Naive thymus-derived CD4-positive, alpha-beta T cell (primary cell): Measurements from ENCODE around the gene NBPF4. TPM values are rescaled to one million over a fixed set of nuclear protein-coding genes. Genes with fewer than 3 reads are reported as not detected.

Experiments used
- ATAC-seq: fragments of 150-1000 bp; cut with Tn5 transposase; 2 replicates; pipeline ENCODE4 v1.10.0; 2021; ENCODE audit warnings: mild to moderate bottlenecking, moderate library complexity
- CTCF ChIA-PET: fragments of 350-600 bp; sonication (Branson Sonifier 250); formaldehyde crosslinking; loops from one replicate; lab custom pipeline; 2021; ENCODE audit warnings: antibody characterized with exemption; lab: Charles Lee
- POLR2A ChIA-PET: fragments of 350-600 bp; sonication (Branson Sonifier 250); formaldehyde crosslinking; loops from one replicate; lab custom pipeline; 2021; ENCODE audit warnings: antibody characterized with exemption, inconsistent platforms; lab: Charles Lee
- DNase-seq, 9 donors: peaks; one replicate each; pipeline versions ENCODE4 v3.0.0 to v3.0.0-alpha.2; 2020 to 2022; ENCODE audit warnings: mixed read lengths in 1 of 9
- H3K27ac ChIP-seq: one replicate; pipeline ENCODE4 v1.7.0; 2013; ENCODE audit warnings: mild to moderate bottlenecking, low read depth, low read length, moderate library complexity
- H3K27me3 ChIP-seq, 2 donors: one replicate each; pipeline ENCODE4 v1.7.0; 2013; ENCODE audit warnings: low read length in 2 of 2, mild to moderate bottlenecking in 2 of 2, moderate library complexity in 2 of 2; ENCODE audit not compliant: control insufficient read depth in 2 of 2, insufficient read depth in 2 of 2
- H3K36me3 ChIP-seq, 3 experiments: 1 replicate in 2 of 3; 2 replicates in 1 of 3; pipeline ENCODE4 v1.7.0; 2013; ENCODE audit warnings: low read length in 3 of 3, mild to moderate bottlenecking in 3 of 3, moderate library complexity in 1 of 3; ENCODE audit not compliant: insufficient read depth in 3 of 3, control insufficient read depth in 2 of 3
- H3K4me1 ChIP-seq, 2 donors: one replicate each; pipeline ENCODE4 v1.7.0; 2013; ENCODE audit warnings: low read length in 2 of 2, mild to moderate bottlenecking in 2 of 2, moderate library complexity in 1 of 2; ENCODE audit not compliant: control insufficient read depth in 2 of 2, insufficient read depth in 2 of 2
- H3K4me3 ChIP-seq: 2 replicates; pipeline ENCODE4 v1.7.0; 2013; ENCODE audit warnings: mild to moderate bottlenecking, low read length
- H3K9me3 ChIP-seq, 3 experiments: 1 replicate in 2 of 3; 2 replicates in 1 of 3; pipeline ENCODE4 v1.7.0; 2013; ENCODE audit warnings: low read length in 3 of 3; ENCODE audit not compliant: control insufficient read depth in 2 of 3
- H3K27ac Mint-ChIP-seq, 9 donors: one replicate each; pipeline ENCODE4 v1.8.0; 2020 to 2022; ENCODE audit warnings: mixed read lengths in 9 of 9, mild to moderate bottlenecking in 8 of 9, moderate library complexity in 5 of 9, inconsistent platforms in 2 of 9
- H3K27me3 Mint-ChIP-seq, 5 donors: one replicate each; pipeline ENCODE4 v1.8.0; 2021 to 2022; ENCODE audit warnings: mixed read lengths in 5 of 5, mild to moderate bottlenecking in 1 of 5
- H3K36me3 Mint-ChIP-seq, 5 donors: one replicate each; pipeline ENCODE4 v1.8.0; 2020 to 2022; ENCODE audit warnings: mixed read lengths in 5 of 5, mild to moderate bottlenecking in 3 of 5, inconsistent platforms in 1 of 5
- H3K4me1 Mint-ChIP-seq, 7 donors: one replicate each; pipeline ENCODE4 v1.8.0; 2020 to 2022; ENCODE audit warnings: mixed read lengths in 7 of 7, mild to moderate bottlenecking in 3 of 7, inconsistent platforms in 1 of 7
- H3K4me3 Mint-ChIP-seq, 10 donors: one replicate each; pipeline ENCODE4 v1.8.0; 2020 to 2022; ENCODE audit warnings: mild to moderate bottlenecking in 10 of 10, mixed read lengths in 10 of 10, moderate library complexity in 6 of 10, inconsistent platforms in 2 of 10
- H3K9me3 Mint-ChIP-seq, 11 donors: one replicate each; pipeline ENCODE4 v1.8.0; 2020 to 2022; ENCODE audit warnings: mixed read lengths in 11 of 11, mild to moderate bottlenecking in 4 of 11, inconsistent platforms in 1 of 11, moderate library complexity in 1 of 11
- intact Hi-C, 2 donors: fragments of 100-400 bp; cut with micrococcal nuclease; formaldehyde crosslinking; loops; one replicate each; pipeline ENCODE4 v1.15.1; 2023
- polyA plus RNA-seq, 2 donors: library from polyadenylated mRNA; unstranded; fragments of 300-500 nt; fragmentation: Illumina TruSeq; gene quantifications; one replicate each; pipeline ENCODE4 v1.2.3, GENCODE V29; 2021
- total RNA-seq, 6 experiments: library from RNA in 5 of 6; stranded (reverse) in 5 of 6; gene quantifications; 1 replicate in 5 of 6; 2 replicates in 1 of 6; pipeline ENCODE4 v1.2.3 and lab custom pipeline; 2021 to 2026

Gene NBPF4
- total and polyA plus RNA-seq, 7 experiments from 2014 or later: 0.22 to 0.24 TPM; not detected in 5

GRCh38 chr1:108192581-108192980 lies 51.3 kb downstream of the NBPF4 start:
- no peak overlapping the region for H3K4me3 ChIP-seq
- Mint-ChIP-seq H3K27me3 (no peaks in the 10 kb centered on the region), H3K36me3 (peaks cover 11 to 70% (median 49%) of the 10 kb centered on the region in 5 donors), H3K4me3 (no peak overlapping the region), H3K27ac (no peak overlapping the region), H3K4me1 (peaks cover under 1 to 24% (median 4%) of the 10 kb centered on the region in 7 donors), H3K9me3 (peaks cover 4 to 54% (median 15%) of the 10 kb centered on the region in 11 donors)
- CTCF ChIA-PET: interaction anchor here (1.2 kb wide), 1 partner anchor 10 kb away, joined by 5 read pairs; no protein-coding TSS in a partner anchor
- H3K27ac ChIP-seq: no peak overlapping the region
- POLR2A ChIA-PET: no interaction called here
- no peaks in the 10 kb centered on the region for H3K9me3 ChIP-seq
- ATAC-seq: no peak
- intact Hi-C loops: no loop called here
- no peak for DNase-seq
- H3K4me1 ChIP-seq: no peaks in the 10 kb centered on the region
- H3K36me3 ChIP-seq: peaks cover 0 to 5% (median 0%) of the 10 kb centered on the region in 3 experiments
- H3K27me3 ChIP-seq: no peaks in the 10 kb centered on the region

DNA sequence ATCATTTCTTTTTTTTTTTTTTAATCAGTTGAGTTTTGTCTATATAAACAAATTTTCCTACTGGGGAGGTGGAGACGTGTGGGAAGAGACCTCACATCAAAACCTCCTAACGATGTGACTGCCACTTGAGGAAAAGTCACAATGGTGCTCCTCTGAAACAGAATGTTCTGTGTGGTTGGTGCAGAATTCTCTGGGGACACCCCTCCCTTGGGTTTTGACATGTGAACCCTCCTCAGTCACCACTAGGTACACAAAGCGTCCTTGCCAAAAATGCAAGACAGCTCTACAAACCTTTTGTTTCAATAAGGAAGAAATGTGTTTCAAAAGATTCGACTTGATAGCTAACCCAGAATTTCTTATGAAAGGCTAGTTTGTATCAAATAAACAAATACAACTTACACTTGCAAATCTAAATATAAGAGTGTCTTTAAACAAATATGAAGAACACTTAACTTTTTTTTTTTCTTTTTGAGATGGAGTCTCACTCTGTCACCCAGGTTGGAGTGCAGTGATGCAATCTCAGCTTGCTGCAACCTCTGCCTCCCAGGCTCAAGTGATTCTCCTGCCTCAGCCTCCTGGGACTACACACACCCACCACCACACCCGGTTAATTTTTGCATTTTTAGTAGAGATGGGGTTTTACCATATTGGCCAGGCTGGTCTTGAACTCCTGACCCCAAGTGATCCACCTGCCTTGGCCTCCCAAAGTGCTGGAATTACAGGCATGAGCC lies 53.0 kb downstream of the NBPF4 start:
- Mint-ChIP-seq H3K27me3 (no peaks in the 10 kb centered on the region), H3K4me1 (peaks cover 0 to 15% (median 3%) of the 10 kb centered on the region in 7 donors), H3K9me3 (peaks cover 4 to 54% (median 15%) of the 10 kb centered on the region in 11 donors), H3K36me3 (peaks cover 11 to 64% (median 49%) of the 10 kb centered on the region in 5 donors), H3K4me3 (no peak overlapping the region), H3K27ac (no peak overlapping the region)
- Histone ChIP-seq H3K36me3 (peaks cover 0 to 5% (median 0%) of the 10 kb centered on the region in 3 experiments), H3K9me3 (no peaks in the 10 kb centered on the region), H3K4me3 (no peak overlapping the region), H3K27ac (no peak overlapping the region), H3K4me1 (no peaks in the 10 kb centered on the region), H3K27me3 (no peaks in the 10 kb centered on the region)
- POLR2A ChIA-PET: no interaction called here
- intact Hi-C loops: no loop called here
- no peak for DNase-seq
- no peak for ATAC-seq
- CTCF ChIA-PET: no interaction called here

- ATAC-seq: no peak
- H3K27me3 ChIP-seq: no peaks in the 10 kb centered on the region
- Mint-ChIP-seq H3K4me1 (peaks cover 0 to 15% (median 2%) of the 10 kb centered on the region in 7 donors), H3K36me3 (peaks cover 9 to 64% (median 47%) of the 10 kb centered on the region in 5 donors), H3K27me3 (no peaks in the 10 kb centered on the region), H3K27ac (no peak overlapping the region), H3K4me3 (no peak overlapping the region), H3K9me3 (peaks cover 3 to 54% (median 15%) of the 10 kb centered on the region in 11 donors)
- intact Hi-C loops: no loop called here
- H3K36me3 ChIP-seq: peaks cover 0 to 5% (median 0%) of the 10 kb centered on the region in 3 experiments
- no peaks in the 10 kb centered on the region for H3K9me3 ChIP-seq
- POLR2A ChIA-PET: no interaction called here
- CTCF ChIA-PET: interaction anchor here (1.0 kb wide), 1 partner anchor 18 kb away, joined by 3 read pairs; no protein-coding TSS in a partner anchor
- no peaks in the 10 kb centered on the region for H3K4me1 ChIP-seq
- DNase-seq: no peak
- no peak overlapping the region for H3K4me3 ChIP-seq
- H3K27ac ChIP-seq: no peak overlapping the region
Observed at GRCh38 chr1:108190001-108190634, 53.8 kb downstream of the NBPF4 start.

DNA sequence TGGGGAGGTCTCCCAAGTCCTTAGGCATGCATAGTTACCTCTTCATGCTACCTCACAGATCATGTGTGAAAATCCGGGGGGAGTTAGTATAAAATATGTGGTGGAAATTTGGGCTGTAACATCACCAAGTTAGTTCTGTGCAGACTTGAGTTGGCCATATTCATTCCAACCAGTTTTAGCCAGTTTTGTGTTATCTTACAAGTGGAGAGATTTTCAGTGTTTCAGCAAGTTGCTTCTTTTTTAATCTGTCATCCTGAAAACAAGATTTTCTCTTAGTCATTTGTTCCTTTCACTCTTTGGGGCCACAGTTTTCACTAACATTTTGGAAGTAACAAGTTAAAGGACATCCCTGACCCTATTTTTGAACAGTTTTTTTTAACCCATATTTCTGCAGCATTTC lies 55.1 kb downstream of the NBPF4 start:
- no peaks in the 10 kb centered on the region for H3K4me1 ChIP-seq
- no peak for DNase-seq
- H3K27ac ChIP-seq: no peak overlapping the region
- H3K9me3 ChIP-seq: peaks cover 0 to 5% (median 0%) of the 10 kb centered on the region in 3 experiments
- Mint-ChIP-seq H3K27me3 (no peaks in the 10 kb centered on the region), H3K4me1 (peaks cover 0 to 10% (median 0%) of the 10 kb centered on the region in 7 donors), H3K9me3 (peaks cover 0 to 50% (median 12%) of the 10 kb centered on the region in 11 donors), H3K36me3 (peaks cover 0 to 62% (median 50%) of the 10 kb centered on the region in 5 donors), H3K4me3 (no peak overlapping the region), H3K27ac (no peak overlapping the region)
- no peak overlapping the region for H3K4me3 ChIP-seq
- H3K36me3 ChIP-seq: peaks cover 0 to 11% (median 0%) of the 10 kb centered on the region in 3 experiments
- ATAC-seq: no peak
- intact Hi-C loops: no loop called here
- POLR2A ChIA-PET: interaction anchor here (0.9 kb wide), 1 partner anchor 11 kb away, joined by 3 read pairs; the partner anchor contains the start of gene SLC25A24
- H3K27me3 ChIP-seq: no peaks in the 10 kb centered on the region
- CTCF ChIA-PET: no interaction called here

DNA sequence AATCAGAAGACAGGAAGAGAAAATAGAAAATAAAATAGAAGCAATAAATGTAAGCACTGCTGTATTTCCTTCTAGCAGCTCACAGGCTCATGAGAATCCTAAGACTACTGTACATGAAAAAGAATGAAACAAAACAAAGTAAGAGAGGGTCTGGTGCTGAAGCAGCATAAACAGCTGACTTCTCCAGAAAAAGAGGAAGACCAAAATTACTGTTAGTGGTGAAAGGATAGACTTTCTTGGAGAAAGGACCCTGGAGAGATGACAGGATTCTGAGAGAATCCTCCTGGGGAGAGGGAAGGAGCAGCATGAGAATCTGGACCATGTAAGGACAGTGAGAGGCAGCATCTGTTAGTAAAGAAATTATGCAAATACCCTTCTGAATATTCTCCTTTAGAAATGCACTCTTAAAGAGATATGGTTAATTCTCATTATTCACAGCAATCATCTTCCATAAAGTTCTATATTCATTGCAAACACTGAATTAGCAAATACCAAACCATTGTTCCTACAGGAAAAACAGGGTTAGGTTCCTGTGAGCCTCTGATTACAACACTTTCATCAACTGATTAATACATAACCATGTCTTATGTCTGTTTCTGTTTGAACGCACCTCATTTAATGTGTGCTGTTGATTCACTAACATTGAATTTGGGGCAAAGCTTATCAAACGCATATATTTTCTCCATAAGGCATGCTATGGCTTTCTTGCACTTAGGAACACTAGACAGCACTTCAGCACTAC lies 60.7 kb downstream of the NBPF4 start:
- Mint-ChIP-seq H3K27ac (no peak overlapping the region), H3K4me1 (peaks cover 0 to 6% (median 2%) of the 10 kb centered on the region in 7 donors), H3K4me3 (no peak overlapping the region), H3K9me3 (peaks cover 0 to 9% (median 4%) of the 10 kb centered on the region in 11 donors), H3K27me3 (no peaks in the 10 kb centered on the region), H3K36me3 (peaks cover 6 to 63% (median 54%) of the 10 kb centered on the region in 5 donors)
- Histone ChIP-seq H3K4me3 (no peak overlapping the region), H3K36me3 (peaks cover 0 to 6% (median 0%) of the 10 kb centered on the region in 3 experiments), H3K9me3 (peaks cover 0 to 5% (median 0%) of the 10 kb centered on the region in 3 experiments), H3K4me1 (no peaks in the 10 kb centered on the region), H3K27me3 (no peaks in the 10 kb centered on the region), H3K27ac (no peak overlapping the region)
- CTCF ChIA-PET: no interaction called here
- intact Hi-C loops: no loop called here
- DNase-seq: no peak
- no peak for ATAC-seq
- POLR2A ChIA-PET: no interaction called here

- POLR2A ChIA-PET: no interaction called here
- CTCF ChIA-PET: no interaction called here
- peaks cover 0 to 19% (median 9%) of the 10 kb centered on the region in 11 donors for H3K9me3 Mint-ChIP-seq
- H3K27ac ChIP-seq: no peak overlapping the region
- peaks cover 0 to 3% of the 10 kb centered on the region in 2 donors for H3K4me1 ChIP-seq
- peaks cover 0 to 4% (median 0%) of the 10 kb centered on the region in 3 experiments for H3K36me3 ChIP-seq
- H3K4me1 Mint-ChIP-seq: peaks cover 4 to 20% (median 17%) of the 10 kb centered on the region in 7 donors
- H3K27me3 ChIP-seq: no peaks in the 10 kb centered on the region
- no peaks in the 10 kb centered on the region for H3K27me3 Mint-ChIP-seq
- no peak overlapping the region for H3K4me3 ChIP-seq
- no peak overlapping the region for H3K4me3 Mint-ChIP-seq
- no peak for DNase-seq
- no peak overlapping the region for H3K27ac Mint-ChIP-seq
- H3K36me3 Mint-ChIP-seq: peaks cover 16 to 84% (median 72%) of the 10 kb centered on the region in 5 donors
- intact Hi-C loops: no loop called here
- H3K9me3 ChIP-seq: peaks cover 0 to 11% (median 2%) of the 10 kb centered on the region in 3 experiments
- no peak for ATAC-seq
Observed at GRCh38 chr1:108179018-108179417, 64.9 kb downstream of the NBPF4 start.
